CD4-positive, alpha-beta T cell (primary cell): Measurements from ENCODE around the gene SERPINI2. TPM values are rescaled to one million over a fixed set of nuclear protein-coding genes. Genes with fewer than 3 reads are reported as not detected.

ENCODE experiments used
- ATAC-seq: fragments of 200-7000 bp; cut with Tn5 transposase; one replicate; pipeline ENCODE4 v1.10.0; 2022; ENCODE audit warnings: mild to moderate bottlenecking; ENCODE audit not compliant: poor library complexity
- CTCF ChIA-PET: fragments of 350-600 bp; sonication (Branson Sonifier 250); formaldehyde crosslinking; loops from one replicate; lab custom pipeline; 2021; ENCODE audit warnings: antibody characterized with exemption, inconsistent platforms; lab: Charles Lee
- POLR2A ChIA-PET: fragments of 350-600 bp; sonication (Branson Sonifier 250); formaldehyde crosslinking; loops from one replicate; lab custom pipeline; 2021; ENCODE audit warnings: antibody characterized with exemption, inconsistent platforms; lab: Charles Lee
- DNase-seq, 14 experiments: peaks; one replicate each; pipeline ENCODE4 v3.0.0-alpha.2; 2013 to 2020; ENCODE audit warnings: mixed read lengths in 2 of 14
- H3K27ac ChIP-seq, 2 donors: one replicate each; pipeline versions ENCODE4 v1.5.1 to v1.7.0; 2013; ENCODE audit warnings: low read length in 2 of 2, low read depth in 1 of 2, mild to moderate bottlenecking in 1 of 2
- H3K27me3 ChIP-seq, 2 experiments: 1 replicate in 1 of 2; 2 replicates in 1 of 2; pipeline versions ENCODE4 v1.6.1 to v1.7.0; 2013; ENCODE audit warnings: low read length in 2 of 2, control low read depth in 1 of 2, mild to moderate bottlenecking in 1 of 2, moderate library complexity in 1 of 2; ENCODE audit not compliant: insufficient read depth in 2 of 2, control insufficient read depth in 1 of 2
- H3K36me3 ChIP-seq: one replicate; pipeline ENCODE4 v1.6.1; 2013; ENCODE audit warnings: low read length, control low read depth; ENCODE audit not compliant: insufficient read depth
- H3K4me1 ChIP-seq: one replicate; pipeline ENCODE4 v1.6.1; 2013; ENCODE audit warnings: low read length, control low read depth; ENCODE audit not compliant: insufficient read depth
- H3K4me3 ChIP-seq: one replicate; pipeline ENCODE4 v1.5.1; 2013; ENCODE audit warnings: mild to moderate bottlenecking, low read length, moderate library complexity
- H3K9me3 ChIP-seq, 2 experiments: 1 replicate in 1 of 2; 2 replicates in 1 of 2; pipeline versions ENCODE4 v1.6.1 to v1.7.0; 2013; ENCODE audit warnings: low read length in 2 of 2, mild to moderate bottlenecking in 2 of 2, control low read depth in 1 of 2, moderate library complexity in 1 of 2; ENCODE audit not compliant: control insufficient read depth in 1 of 2, insufficient read depth in 1 of 2
- H3K27ac Mint-ChIP-seq: one replicate; pipeline ENCODE4 v1.8.0; 2020; ENCODE audit warnings: mixed read lengths
- H3K27me3 Mint-ChIP-seq: one replicate; pipeline ENCODE4 v1.8.0; 2021; ENCODE audit warnings: mixed read lengths
- H3K36me3 Mint-ChIP-seq: one replicate; pipeline ENCODE4 v1.8.0; 2021; ENCODE audit warnings: low read depth, mixed read lengths
- H3K4me1 Mint-ChIP-seq: one replicate; pipeline ENCODE4 v1.8.0; 2021; ENCODE audit warnings: low read depth, mixed read lengths
- H3K4me3 Mint-ChIP-seq: one replicate; pipeline ENCODE4 v1.8.0; 2020; ENCODE audit warnings: mild to moderate bottlenecking, mixed read lengths
- H3K9me3 Mint-ChIP-seq: one replicate; pipeline ENCODE4 v1.8.0; 2020; ENCODE audit warnings: mixed read lengths
- CTCF ChIP-seq: fragments of 200-600 bp; IDR thresholded peaks from one replicate; pipeline ENCODE4 v1.8.0; 2022; ENCODE audit warnings: antibody characterized with exemption, mild to moderate bottlenecking
- intact Hi-C, 2 experiments: fragments of 100-400 bp; cut with DNase I in 1 of 2; cut with micrococcal nuclease in 1 of 2; formaldehyde crosslinking; loops; one replicate each; pipeline versions ENCODE4 v1.15.1 to v1.9.0; 2023 to 2025; cut with DNase I, micrococcal nuclease
- total RNA-seq, 174 experiments: library from RNA in 2 of 174; stranded (reverse) in 2 of 174; gene quantifications; one replicate each; pipeline ENCODE4 v1.2.3 and lab custom pipeline; 2021 to 2026

The SERPINI2 gene
- total RNA-seq, 2 experiments from 2014 or later = not detected

GRCh38 chr3:167483708-167484475, 10.1 kb upstream of the SERPINI2 start:
- Mint-ChIP-seq H3K27ac (no peak overlapping the region), H3K9me3 (peaks cover 11% of the 10 kb centered on the region), H3K27me3 (no peaks in the 10 kb centered on the region), H3K4me1 (no peaks in the 10 kb centered on the region), H3K4me3 (no peak overlapping the region), H3K36me3 (no peaks in the 10 kb centered on the region)
- no peaks in the 10 kb centered on the region for H3K36me3 ChIP-seq
- no peak overlapping the region for H3K27ac ChIP-seq
- H3K27me3 ChIP-seq = no peaks in the 10 kb centered on the region
- ATAC-seq (no peak), DNase-seq (no peak)
- intact Hi-C loops = no loop called here
- no peak overlapping the region for H3K4me3 ChIP-seq
- TF ChIP-seq CTCF = no peak
- ChIA-PET CTCF (no interaction called here), POLR2A (no interaction called here)
- H3K9me3 ChIP-seq = no peaks in the 10 kb centered on the region
- no peaks in the 10 kb centered on the region for H3K4me1 ChIP-seq

- no peak overlapping the region for H3K4me3 ChIP-seq
- H3K27me3 ChIP-seq = no peaks in the 10 kb centered on the region
- CTCF ChIA-PET = no interaction called here
- no peaks in the 10 kb centered on the region for H3K4me1 Mint-ChIP-seq
- no peak overlapping the region for H3K27ac Mint-ChIP-seq
- no peak for ATAC-seq
- H3K9me3 Mint-ChIP-seq = peaks cover 6% of the 10 kb centered on the region
- H3K4me1 ChIP-seq = no peaks in the 10 kb centered on the region
- no peak overlapping the region for H3K27ac ChIP-seq
- no peaks in the 10 kb centered on the region for H3K36me3 Mint-ChIP-seq
- no peaks in the 10 kb centered on the region for H3K27me3 Mint-ChIP-seq
- H3K4me3 Mint-ChIP-seq = no peak overlapping the region
- H3K36me3 ChIP-seq = no peaks in the 10 kb centered on the region
- DNase-seq = no peak
- POLR2A ChIA-PET = no interaction called here
- no peak for TF ChIP-seq CTCF
- intact Hi-C loops = no loop called here
- H3K9me3 ChIP-seq = no peaks in the 10 kb centered on the region
Observed at GRCh38 chr3:167481164-167481563, 7.3 kb upstream of the SERPINI2 start.

GRCh38 chr3:167480748-167481147, 6.9 kb upstream of the SERPINI2 start:
- no peak overlapping the region for H3K27ac Mint-ChIP-seq
- no peaks in the 10 kb centered on the region for H3K36me3 Mint-ChIP-seq
- Histone ChIP-seq H3K36me3 (no peaks in the 10 kb centered on the region), H3K4me1 (no peaks in the 10 kb centered on the region), H3K4me3 (no peak overlapping the region), H3K27me3 (no peaks in the 10 kb centered on the region), H3K9me3 (no peaks in the 10 kb centered on the region), H3K27ac (no peak overlapping the region)
- POLR2A ChIA-PET = no interaction called here
- peak in 1 of 14 experiments; percentile 2 for DNase-seq
- H3K9me3 Mint-ChIP-seq = peaks cover 6% of the 10 kb centered on the region
- intact Hi-C loops = no loop called here
- H3K4me1 Mint-ChIP-seq = no peaks in the 10 kb centered on the region
- H3K4me3 Mint-ChIP-seq = no peak overlapping the region
- H3K27me3 Mint-ChIP-seq = no peaks in the 10 kb centered on the region
- TF ChIP-seq CTCF = no peak
- no peak for ATAC-seq
- CTCF ChIA-PET = no interaction called here
